Effector memory CD4-positive, alpha-beta T cell (primary cell): Measurements from ENCODE around the gene SV2B.

Experiments used
- DNase-seq, 3 donors: peaks; one replicate each; pipeline ENCODE4 v3.0.0-alpha.2; 2020
- H3K27ac ChIP-seq: 2 replicates; pipeline ENCODE4 v1.7.0; 2013; ENCODE audit warnings: mild to moderate bottlenecking, low read length, moderate library complexity; ENCODE audit not compliant: insufficient read depth, poor library complexity, severe bottlenecking
- H3K27me3 ChIP-seq: replicated peaks from 2 replicates; pipeline ENCODE4 v1.7.0; 2013; ENCODE audit warnings: mild to moderate bottlenecking, low read length; ENCODE audit not compliant: insufficient read depth, control insufficient read depth, poor library complexity, severe bottlenecking
- H3K36me3 ChIP-seq: 2 replicates; pipeline ENCODE4 v1.7.0; 2013; ENCODE audit warnings: mild to moderate bottlenecking, low read length, moderate library complexity; ENCODE audit not compliant: control insufficient read depth, insufficient read depth
- H3K4me1 ChIP-seq: 2 replicates; pipeline ENCODE4 v1.7.0; 2013; ENCODE audit warnings: low read length, mild to moderate bottlenecking; ENCODE audit not compliant: control insufficient read depth, insufficient read depth, poor library complexity, severe bottlenecking
- H3K4me3 ChIP-seq: 2 replicates; pipeline ENCODE4 v1.7.0; 2013; ENCODE audit warnings: low read length, low read depth, mild to moderate bottlenecking; ENCODE audit not compliant: insufficient read depth, poor library complexity, severe bottlenecking
- H3K9me3 ChIP-seq: 2 replicates; pipeline ENCODE4 v1.7.0; 2013; ENCODE audit warnings: mild to moderate bottlenecking, low read length, moderate library complexity; ENCODE audit not compliant: control insufficient read depth

SV2B gene

DNA sequence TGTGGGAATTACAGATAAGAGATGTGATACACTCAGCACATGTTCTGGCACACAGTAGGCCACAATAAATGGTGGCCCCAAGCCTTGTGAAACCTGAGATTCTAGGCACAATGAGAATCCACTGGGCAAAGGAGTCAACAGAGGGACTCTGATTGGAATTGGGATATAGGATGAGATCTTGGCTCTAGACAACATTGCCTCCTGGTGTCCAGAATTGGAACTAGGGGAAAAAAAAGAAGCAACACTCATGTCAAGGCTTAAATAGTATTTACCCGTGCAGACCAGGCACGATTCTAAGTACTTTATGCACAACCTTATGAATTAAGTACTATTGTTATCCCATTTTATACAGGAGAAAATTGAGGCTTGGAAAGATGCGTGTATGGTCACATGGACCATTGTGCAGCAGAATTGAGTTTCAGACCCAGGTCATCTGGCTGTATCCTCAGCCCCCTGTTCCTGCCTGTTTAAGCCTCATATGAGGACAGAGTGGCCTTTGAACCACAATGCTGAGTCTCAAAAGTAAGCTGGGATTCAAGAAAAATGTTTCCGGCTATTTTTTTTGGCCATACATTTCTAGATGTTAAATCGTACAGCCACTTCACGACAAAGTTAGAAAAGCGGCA lies 124.8 kb downstream of the SV2B start:
- peaks cover 9% of the 10 kb centered on the region for H3K27me3 ChIP-seq
- no peak for DNase-seq
- no peak overlapping the region for H3K27ac ChIP-seq
- H3K4me3 ChIP-seq = no peak overlapping the region
- no peaks in the 10 kb centered on the region for H3K4me1 ChIP-seq
- no peaks in the 10 kb centered on the region for H3K36me3 ChIP-seq
- no peaks in the 10 kb centered on the region for H3K9me3 ChIP-seq

DNA sequence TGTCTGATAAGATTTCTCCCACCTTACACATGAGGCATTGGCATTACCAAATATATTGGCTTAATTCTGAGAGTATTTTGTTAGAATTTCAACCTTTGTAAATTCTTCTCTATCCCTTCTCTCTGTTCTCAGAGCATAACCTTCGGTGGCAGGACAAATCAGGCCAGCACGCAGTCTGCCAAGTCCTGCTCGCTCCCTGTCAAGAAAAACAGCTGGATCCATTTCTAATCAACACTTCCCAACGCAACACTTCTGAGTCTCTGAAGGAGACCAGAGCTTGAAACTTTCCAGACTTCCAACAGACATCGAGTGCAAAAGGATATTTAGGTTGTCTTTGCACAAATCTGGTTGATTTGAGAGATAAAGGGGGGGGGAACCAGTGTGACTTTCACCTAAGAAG lies 125.7 kb downstream of the SV2B start:
- Histone ChIP-seq H3K4me3 (no peak overlapping the region), H3K27ac (no peak overlapping the region), H3K4me1 (no peaks in the 10 kb centered on the region), H3K9me3 (no peaks in the 10 kb centered on the region), H3K27me3 (peaks cover 9% of the 10 kb centered on the region), H3K36me3 (no peaks in the 10 kb centered on the region)
- no peak for DNase-seq

GRCh38 chr15:91227117-91227516 lies 127.1 kb downstream of the SV2B start:
- H3K27me3 ChIP-seq = peaks cover 6% of the 10 kb centered on the region
- no peak overlapping the region for H3K27ac ChIP-seq
- H3K36me3 ChIP-seq = no peaks in the 10 kb centered on the region
- DNase-seq = no peak
- no peak overlapping the region for H3K4me3 ChIP-seq
- no peaks in the 10 kb centered on the region for H3K9me3 ChIP-seq
- no peaks in the 10 kb centered on the region for H3K4me1 ChIP-seq

DNA sequence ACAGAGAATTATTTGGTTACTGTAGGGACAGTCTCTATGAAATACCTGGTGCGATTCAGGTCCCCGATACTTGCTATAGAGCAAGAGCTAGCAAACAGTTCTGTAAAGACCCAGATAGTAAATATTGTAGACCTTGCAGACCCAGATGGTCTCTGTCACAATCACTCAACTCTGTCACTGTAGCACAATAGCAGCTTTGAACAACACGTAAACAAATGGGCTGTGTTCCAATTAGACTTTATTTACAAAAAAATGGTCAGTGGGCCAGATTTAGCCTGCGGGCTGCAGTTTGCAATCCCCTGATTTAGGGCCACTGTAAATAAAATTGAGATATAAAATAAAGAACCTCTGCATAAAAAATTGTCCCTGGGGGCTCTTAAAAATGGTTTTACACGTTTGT lies 127.7 kb downstream of the SV2B start:
- Histone ChIP-seq H3K9me3 (no peaks in the 10 kb centered on the region), H3K27me3 (peaks cover 6% of the 10 kb centered on the region), H3K4me1 (no peaks in the 10 kb centered on the region), H3K4me3 (no peak overlapping the region), H3K27ac (no peak overlapping the region), H3K36me3 (no peaks in the 10 kb centered on the region)
- no peak for DNase-seq

DNA sequence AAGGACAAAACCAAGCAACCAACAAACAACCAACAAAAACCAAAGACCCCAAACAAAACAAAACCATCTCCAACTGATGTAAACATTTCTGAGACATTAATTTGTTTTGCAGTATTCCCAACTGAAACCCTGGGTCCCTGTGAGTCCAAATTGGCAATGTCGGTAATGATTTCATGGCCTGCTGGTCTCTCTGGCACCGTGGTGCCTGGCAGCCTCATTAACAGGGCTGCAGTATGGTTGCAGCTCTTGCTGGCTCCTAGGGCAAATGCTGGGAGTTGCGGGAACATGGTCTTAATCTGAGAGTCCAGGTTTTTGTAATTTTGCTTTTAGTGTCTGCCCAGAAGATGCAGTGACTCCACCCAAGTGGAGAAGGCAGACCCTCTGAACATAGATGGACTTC lies 128.3 kb downstream of the SV2B start:
- Histone ChIP-seq H3K4me3 (no peak overlapping the region), H3K27me3 (peaks cover 6% of the 10 kb centered on the region), H3K9me3 (no peaks in the 10 kb centered on the region), H3K36me3 (no peaks in the 10 kb centered on the region), H3K27ac (no peak overlapping the region), H3K4me1 (no peaks in the 10 kb centered on the region)
- no peak for DNase-seq

GRCh38 chr15:91228890-91229289 lies 128.8 kb downstream of the SV2B start:
- no peaks in the 10 kb centered on the region for H3K9me3 ChIP-seq
- H3K4me3 ChIP-seq = no peak overlapping the region
- H3K4me1 ChIP-seq = no peaks in the 10 kb centered on the region
- H3K27ac ChIP-seq = no peak overlapping the region
- no peaks in the 10 kb centered on the region for H3K36me3 ChIP-seq
- DNase-seq = no peak
- peaks cover 6% of the 10 kb centered on the region for H3K27me3 ChIP-seq

GRCh38 chr15:91231703-91232102 lies 131.6 kb downstream of the SV2B start:
- no peaks in the 10 kb centered on the region for H3K27me3 ChIP-seq
- H3K36me3 ChIP-seq = no peaks in the 10 kb centered on the region
- no peak for DNase-seq
- no peaks in the 10 kb centered on the region for H3K9me3 ChIP-seq
- H3K4me1 ChIP-seq = no peaks in the 10 kb centered on the region
- H3K4me3 ChIP-seq = no peak overlapping the region
- H3K27ac ChIP-seq = no peak overlapping the region

- no peak for DNase-seq
- Histone ChIP-seq H3K27me3 (peaks cover 9% of the 10 kb centered on the region), H3K9me3 (no peaks in the 10 kb centered on the region), H3K27ac (no peak overlapping the region), H3K36me3 (no peaks in the 10 kb centered on the region), H3K4me3 (no peak overlapping the region), H3K4me1 (no peaks in the 10 kb centered on the region)
These were observed 134.7 kb downstream of the SV2B start for GRCh38 chr15:91234759-91235158.

DNA sequence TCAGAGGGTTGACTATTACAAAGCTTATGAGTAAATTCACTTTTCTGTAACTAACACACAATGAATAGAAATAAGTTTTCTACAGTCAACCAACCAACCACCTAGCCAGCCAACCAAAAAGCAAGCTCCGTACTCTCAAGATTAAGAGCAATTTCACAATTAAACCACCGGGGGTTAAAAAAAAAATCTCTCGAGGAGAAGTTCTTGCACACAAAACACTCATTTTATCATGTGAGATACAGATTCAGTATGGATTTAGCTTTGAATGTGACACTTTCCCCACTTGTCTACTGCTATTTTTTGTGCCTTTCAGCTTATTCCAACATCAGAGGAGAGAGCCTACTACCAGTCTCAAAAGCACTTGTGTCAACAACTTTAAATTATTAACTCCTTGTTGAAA lies 135.3 kb downstream of the SV2B start:
- H3K4me1 ChIP-seq = no peaks in the 10 kb centered on the region
- H3K27me3 ChIP-seq = peaks cover 9% of the 10 kb centered on the region
- no peaks in the 10 kb centered on the region for H3K36me3 ChIP-seq
- H3K4me3 ChIP-seq = no peak overlapping the region
- no peaks in the 10 kb centered on the region for H3K9me3 ChIP-seq
- H3K27ac ChIP-seq = no peak overlapping the region
- DNase-seq = no peak

- Histone ChIP-seq H3K9me3 (no peaks in the 10 kb centered on the region), H3K36me3 (no peaks in the 10 kb centered on the region), H3K27ac (no peak overlapping the region), H3K27me3 (peaks cover 12% of the 10 kb centered on the region), H3K4me3 (no peak overlapping the region), H3K4me1 (no peaks in the 10 kb centered on the region)
- DNase-seq = no peak
These were observed 137.4 kb downstream of the SV2B start for GRCh38 chr15:91237445-91237844.
